ENCODE measurements around the gene CLIC3. TPM values are rescaled to one million over a fixed set of nuclear protein-coding genes. Genes with fewer than 3 reads are reported as not detected.

The CLIC3 gene
- total RNA-seq, 2 experiments from 2014 or later, result 2.1 to 2.8 TPM

DNA sequence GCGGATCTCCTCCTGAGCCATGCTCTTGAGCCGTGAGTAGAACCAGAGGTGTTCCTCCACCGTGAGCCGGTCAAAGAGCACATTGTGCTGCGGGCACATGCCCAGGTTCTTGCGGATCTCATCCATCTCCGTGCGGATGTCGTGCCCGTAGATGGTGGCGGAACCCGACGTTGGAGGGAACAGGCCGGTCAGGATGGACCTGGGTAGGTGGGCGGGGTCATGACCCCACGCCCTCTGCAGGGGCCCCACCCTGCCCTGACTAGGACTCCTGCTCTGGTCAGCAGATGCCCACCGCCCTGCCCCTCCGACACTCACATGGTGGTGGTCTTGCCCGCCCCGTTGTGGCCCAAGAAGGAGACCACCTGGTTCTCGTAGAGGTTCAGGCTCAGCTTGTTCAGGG is 19.6 kb upstream of the CLIC3 start:
- no peak overlapping the region for H3K4me3 ChIP-seq (ENCODE audit: low read length)
- no peaks in the 10 kb centered on the region for H3K9me3 ChIP-seq (ENCODE audit: control insufficient read depth in 1 of 2, insufficient read depth in 1 of 2, low read length in 2 of 2)
- no peaks in the 10 kb centered on the region for H3K4me1 Mint-ChIP-seq (ENCODE audit: low read depth)
- ATAC-seq (ENCODE audit: poor library complexity) (no peak), DNase-seq (no peak)
- no peak overlapping the region for H3K4me3 Mint-ChIP-seq
- H3K36me3 ChIP-seq (ENCODE audit: insufficient read depth, low read length), result peaks cover 56% of the 10 kb centered on the region
- no peak overlapping the region for H3K27ac Mint-ChIP-seq
- H3K27ac ChIP-seq (ENCODE audit: low read depth in 1 of 2, low read length in 2 of 2), result no peak overlapping the region
- intact Hi-C loops (cut with DNase I, micrococcal nuclease), result no loop called here
- H3K4me1 ChIP-seq (ENCODE audit: insufficient read depth, low read length), result no peaks in the 10 kb centered on the region
- CTCF ChIA-PET, result no interaction called here
- no peaks in the 10 kb centered on the region for H3K27me3 Mint-ChIP-seq
- H3K9me3 Mint-ChIP-seq, result no peaks in the 10 kb centered on the region
- H3K27me3 ChIP-seq (ENCODE audit: control insufficient read depth in 1 of 2, insufficient read depth in 2 of 2, low read length in 2 of 2), result no peaks in the 10 kb centered on the region
- POLR2A ChIA-PET, result no interaction called here
- peaks cover 11% of the 10 kb centered on the region for H3K36me3 Mint-ChIP-seq (ENCODE audit: low read depth)
- TF ChIP-seq, protein P1, sequence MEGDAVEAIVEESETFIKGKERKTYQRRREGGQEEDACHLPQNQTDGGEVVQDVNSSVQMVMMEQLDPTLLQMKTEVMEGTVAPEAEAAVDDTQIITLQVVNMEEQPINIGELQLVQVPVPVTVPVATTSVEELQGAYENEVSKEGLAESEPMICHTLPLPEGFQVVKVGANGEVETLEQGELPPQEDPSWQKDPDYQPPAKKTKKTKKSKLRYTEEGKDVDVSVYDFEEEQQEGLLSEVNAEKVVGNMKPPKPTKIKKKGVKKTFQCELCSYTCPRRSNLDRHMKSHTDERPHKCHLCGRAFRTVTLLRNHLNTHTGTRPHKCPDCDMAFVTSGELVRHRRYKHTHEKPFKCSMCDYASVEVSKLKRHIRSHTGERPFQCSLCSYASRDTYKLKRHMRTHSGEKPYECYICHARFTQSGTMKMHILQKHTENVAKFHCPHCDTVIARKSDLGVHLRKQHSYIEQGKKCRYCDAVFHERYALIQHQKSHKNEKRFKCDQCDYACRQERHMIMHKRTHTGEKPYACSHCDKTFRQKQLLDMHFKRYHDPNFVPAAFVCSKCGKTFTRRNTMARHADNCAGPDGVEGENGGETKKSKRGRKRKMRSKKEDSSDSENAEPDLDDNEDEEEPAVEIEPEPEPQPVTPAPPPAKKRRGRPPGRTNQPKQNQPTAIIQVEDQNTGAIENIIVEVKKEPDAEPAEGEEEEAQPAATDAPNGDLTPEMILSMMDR (IDR thresholded peaks at IDR 0.05), result no peak

DNA sequence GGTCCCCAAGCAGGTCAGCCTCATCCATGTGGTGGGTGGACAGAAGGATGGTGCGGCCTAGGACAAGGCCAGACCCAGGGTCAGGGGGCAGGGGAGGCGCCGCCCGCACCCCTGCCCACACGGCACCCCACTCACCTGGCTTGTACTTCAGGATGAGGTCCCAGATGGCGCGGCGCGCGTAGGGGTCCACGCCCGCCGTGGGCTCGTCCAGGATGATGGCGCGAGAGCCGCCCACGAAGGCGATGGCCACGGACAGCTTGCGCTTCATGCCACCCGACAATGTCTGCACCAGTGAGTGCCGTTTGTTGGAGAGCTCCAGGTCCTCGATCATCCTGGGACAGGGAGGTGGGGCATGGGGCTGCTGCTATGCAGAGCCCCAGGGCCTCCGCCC is 19.2 kb upstream of the CLIC3 start:
- Histone ChIP-seq H3K27me3 (ENCODE audit: control insufficient read depth in 1 of 2, insufficient read depth in 2 of 2, low read length in 2 of 2) (no peaks in the 10 kb centered on the region), H3K36me3 (ENCODE audit: insufficient read depth, low read length) (peaks cover 57% of the 10 kb centered on the region), H3K4me3 (ENCODE audit: low read length) (no peak overlapping the region), H3K4me1 (ENCODE audit: insufficient read depth, low read length) (no peaks in the 10 kb centered on the region), H3K9me3 (ENCODE audit: control insufficient read depth in 1 of 2, insufficient read depth in 1 of 2, low read length in 2 of 2) (no peaks in the 10 kb centered on the region), H3K27ac (ENCODE audit: low read depth in 1 of 2, low read length in 2 of 2) (no peak overlapping the region)
- TF ChIP-seq, protein P1 (IDR thresholded peaks at IDR 0.05), result no peak
- Mint-ChIP-seq H3K27ac (no peak overlapping the region), H3K27me3 (no peaks in the 10 kb centered on the region), H3K4me1 (ENCODE audit: low read depth) (no peaks in the 10 kb centered on the region), H3K36me3 (ENCODE audit: low read depth) (peaks cover 11% of the 10 kb centered on the region), H3K9me3 (no peaks in the 10 kb centered on the region), H3K4me3 (no peak overlapping the region)
- ATAC-seq (ENCODE audit: poor library complexity) (no peak), DNase-seq (no peak)
- intact Hi-C loops (cut with DNase I, micrococcal nuclease), result no loop called here
- ChIA-PET CTCF (no interaction called here), POLR2A (no interaction called here)

DNA sequence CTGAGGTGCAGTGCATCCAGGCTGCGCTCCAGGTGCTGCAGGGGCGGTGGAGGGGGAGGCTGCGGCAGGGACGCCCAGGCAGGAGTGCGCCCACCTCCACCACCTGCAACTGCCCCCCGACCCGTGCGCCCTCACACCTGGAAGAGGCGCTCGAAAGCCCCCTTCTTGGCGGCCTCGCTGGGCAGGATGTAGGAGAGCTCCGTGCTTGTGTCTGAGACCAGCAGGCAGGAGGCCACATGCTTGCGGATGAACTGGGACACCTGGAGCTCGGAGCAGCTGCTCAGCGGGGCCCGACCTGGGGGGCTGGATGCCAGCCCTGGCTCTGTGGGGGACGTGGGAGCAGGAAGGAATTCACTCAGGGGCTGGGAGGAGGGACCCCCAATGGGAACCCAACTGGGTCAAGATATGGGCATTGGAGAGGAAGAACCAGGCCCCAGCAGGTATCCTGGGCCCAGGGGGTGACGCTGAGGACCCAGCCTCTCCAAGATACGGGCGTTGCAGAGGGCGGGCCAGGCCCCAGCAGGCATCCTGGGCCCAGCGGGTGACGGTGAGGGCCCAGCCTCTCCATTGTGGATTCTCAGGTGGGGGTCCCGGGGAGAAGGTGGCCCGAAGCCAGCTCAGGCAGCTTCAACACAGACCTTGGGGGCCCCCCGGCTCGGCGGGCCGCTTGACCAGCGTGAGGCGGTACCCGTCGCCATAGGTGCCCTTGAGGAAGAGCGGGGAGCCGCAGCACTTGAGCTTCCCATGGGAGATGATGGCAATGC is 18.6 kb upstream of the CLIC3 start:
- no peak overlapping the region for H3K4me3 ChIP-seq (ENCODE audit: low read length)
- DNase-seq, result no peak
- no peak overlapping the region for H3K27ac ChIP-seq (ENCODE audit: low read depth in 1 of 2, low read length in 2 of 2)
- Mint-ChIP-seq H3K4me1 (ENCODE audit: low read depth) (no peaks in the 10 kb centered on the region), H3K4me3 (no peak overlapping the region), H3K9me3 (no peaks in the 10 kb centered on the region), H3K27me3 (no peaks in the 10 kb centered on the region), H3K27ac (no peak overlapping the region), H3K36me3 (ENCODE audit: low read depth) (peaks cover 11% of the 10 kb centered on the region)
- peaks cover 53% of the 10 kb centered on the region for H3K36me3 ChIP-seq (ENCODE audit: insufficient read depth, low read length)
- ChIA-PET POLR2A (no interaction called here), CTCF (no interaction called here)
- no peak for ATAC-seq (ENCODE audit: poor library complexity)
- no peaks in the 10 kb centered on the region for H3K4me1 ChIP-seq (ENCODE audit: insufficient read depth, low read length)
- TF ChIP-seq, protein P1 (IDR thresholded peaks at IDR 0.05), result no peak
- H3K27me3 ChIP-seq (ENCODE audit: control insufficient read depth in 1 of 2, insufficient read depth in 2 of 2, low read length in 2 of 2), result no peaks in the 10 kb centered on the region
- no peaks in the 10 kb centered on the region for H3K9me3 ChIP-seq (ENCODE audit: control insufficient read depth in 1 of 2, insufficient read depth in 1 of 2, low read length in 2 of 2)
- intact Hi-C loops (cut with DNase I, micrococcal nuclease), result no loop called here

Data from CD4-positive, alpha-beta T cell (primary cell).